ENCODE data around the gene ANLN.
"Not testable (repeated sequence)": the region's sequence is repeated elsewhere in the genome, so short reads cannot be mapped to it uniquely, and the experiment has no call there.

GRCh38 chr7:36483853-36484252 lies 94.2 kb downstream of the ANLN start:
- TF ChIP-seq EP300 (conservative IDR thresholded peaks at IDR 0.05; ENCODE audit: poor library complexity, severe bottlenecking); POLR2AphosphoS5 (IDR thresholded peaks at IDR 0.05); CTCF (IDR thresholded peaks at IDR 0.05; ENCODE audit: poor library complexity, severe bottlenecking); TAF1 (IDR thresholded peaks at IDR 0.05; ENCODE audit: low read depth); RAD21 (conservative IDR thresholded peaks at IDR 0.05); SMC3 (conservative IDR thresholded peaks at IDR 0.05; ENCODE audit: poor library complexity); EZH2 (IDR thresholded peaks at IDR 0.05; ENCODE audit: borderline replicate concordance, insufficient read depth, low read length, poor library complexity, severe bottlenecking): not testable (repeated sequence)

All from neural cell (in vitro differentiated cells).